WTC11 (cell line): ENCODE results near the gene ZNF763. TPM values are rescaled to one million over a fixed set of nuclear protein-coding genes. Genes with fewer than 3 reads are reported as not detected.
"Not testable (repeated sequence)": the region's sequence is repeated elsewhere in the genome, so short reads cannot be mapped to it uniquely, and the experiment has no call there.

Experiments used
- ATAC-seq: fragments of 200-7000 bp; cut with Tn5 transposase; 2 replicates; pipeline ENCODE4 v1.10.0; 2021; ENCODE audit warnings: mild to moderate bottlenecking, moderate library complexity
- CTCF ChIA-PET: fragments of 300-600 bp; sonication (Branson Sonifier 250); formaldehyde crosslinking; loops from one replicate; lab custom pipeline; 2021; ENCODE audit warnings: antibody characterized with exemption; lab: Charles Lee
- POLR2A ChIA-PET: fragments of 350-600 bp; sonication (Branson Sonifier 250); formaldehyde crosslinking; loops from one replicate; lab custom pipeline; 2021; ENCODE audit warnings: antibody characterized with exemption; lab: Charles Lee
- DNase-seq: peaks from one replicate; pipeline ENCODE4 v3.0.0; 2021; ENCODE audit warnings: low spot score
- H3K27ac Mint-ChIP-seq: 2 replicates; pipeline ENCODE4 v1.8.0; 2021; ENCODE audit warnings: mixed read lengths
- H3K27me3 Mint-ChIP-seq: 2 replicates; pipeline ENCODE4 v1.8.0; 2021; ENCODE audit warnings: low read depth, mild to moderate bottlenecking, moderate library complexity, mixed read lengths
- H3K36me3 Mint-ChIP-seq: 2 replicates; pipeline ENCODE4 v1.8.0; 2021; ENCODE audit warnings: mixed read lengths
- H3K4me1 Mint-ChIP-seq: 2 replicates; pipeline ENCODE4 v1.8.0; 2022; ENCODE audit warnings: mixed read lengths
- H3K4me3 Mint-ChIP-seq: 2 replicates; pipeline ENCODE4 v1.8.0; 2021; ENCODE audit warnings: mild to moderate bottlenecking, moderate library complexity, mixed read lengths
- H3K9me3 Mint-ChIP-seq: 2 replicates; pipeline ENCODE4 v1.8.0; 2021; ENCODE audit warnings: mixed read lengths
- AFF4 ChIP-seq: sonication (generic); formaldehyde crosslinking; IDR thresholded peaks from 2 replicates; pipeline ENCODE4 v1.8.1; 2023; ENCODE audit warnings: mild to moderate bottlenecking, missing genetic modification reagents, borderline replicate concordance
- ESRRA ChIP-seq: sonication (generic); formaldehyde crosslinking; IDR thresholded peaks from 2 replicates; pipeline ENCODE4 v1.8.1; 2022; ENCODE audit warnings: mild to moderate bottlenecking, missing genetic modification reagents, borderline replicate concordance
- ETV6 ChIP-seq: sonication (generic); formaldehyde crosslinking; IDR thresholded peaks from 2 replicates; pipeline ENCODE4 v1.8.1; 2022; ENCODE audit warnings: mild to moderate bottlenecking, missing genetic modification reagents
- HMGA2 ChIP-seq: fragments of 250-450 bp; sonication (Bioruptor Pico); IDR thresholded peaks from 2 replicates; pipeline ENCODE4 v1.4.0; 2021; ENCODE audit warnings: mild to moderate bottlenecking, moderate library complexity
- NR3C1 ChIP-seq: sonication (generic); formaldehyde crosslinking; conservative IDR thresholded peaks from 2 replicates; pipeline ENCODE4 v1.8.1; 2023; ENCODE audit warnings: low read depth, mild to moderate bottlenecking, missing genetic modification reagents
- PREB ChIP-seq: sonication (generic); formaldehyde crosslinking; IDR thresholded peaks from 2 replicates; pipeline ENCODE4 v1.8.1; 2022; ENCODE audit warnings: mild to moderate bottlenecking, missing genetic modification reagents, moderate library complexity, borderline replicate concordance
- TEAD1 ChIP-seq: sonication (generic); formaldehyde crosslinking; IDR thresholded peaks from 2 replicates; pipeline ENCODE4 v1.8.0; 2022; ENCODE audit warnings: mild to moderate bottlenecking, missing genetic modification reagents
- TP53 ChIP-seq: sonication (generic); formaldehyde crosslinking; IDR thresholded peaks from 2 replicates; pipeline ENCODE4 v1.8.1; 2023; ENCODE audit warnings: mild to moderate bottlenecking, missing genetic modification reagents
- USF1 ChIP-seq: sonication (generic); formaldehyde crosslinking; IDR thresholded peaks from 2 replicates; pipeline ENCODE4 v1.8.0; 2022; ENCODE audit warnings: mild to moderate bottlenecking, missing genetic modification reagents
- ZBTB43 ChIP-seq: sonication (generic); formaldehyde crosslinking; IDR thresholded peaks from 2 replicates; pipeline ENCODE4 v1.8.1; 2023; ENCODE audit warnings: mild to moderate bottlenecking, missing genetic modification reagents
- ZNF138 ChIP-seq: sonication (generic); formaldehyde crosslinking; conservative IDR thresholded peaks from 2 replicates; pipeline ENCODE4 v1.8.1; 2022; ENCODE audit warnings: mild to moderate bottlenecking, moderate library complexity, missing genetic modification reagents
- ZNF396 ChIP-seq: fragments of 250-450 bp; sonication (Bioruptor Pico); IDR thresholded peaks from 2 replicates; pipeline ENCODE4 v1.8.0; 2021; ENCODE audit warnings: mild to moderate bottlenecking, moderate library complexity, borderline replicate concordance
- ZNF423 ChIP-seq: fragments of 250-450 bp; sonication (Bioruptor Pico); IDR thresholded peaks from 2 replicates; pipeline ENCODE4 v2.1.2; 2022; ENCODE audit warnings: mild to moderate bottlenecking, moderate library complexity
- ZNF512 ChIP-seq: sonication (generic); formaldehyde crosslinking; IDR thresholded peaks from 2 replicates; pipeline ENCODE4 v1.8.1; 2022; ENCODE audit warnings: missing genetic modification reagents, borderline replicate concordance
- total RNA-seq: library from RNA; stranded (reverse); gene quantifications from 3 replicates; pipeline ENCODE4 v1.2.3, GENCODE V29; 2021

Gene ZNF763
- total RNA-seq, 1 experiment from 2014 or later: 2.9 TPM

- TF ChIP-seq AFF4 (CRISPR knock-in tag) (no peak), ETV6 (no peak), TP53 (CRISPR knock-in tag) (no peak), TEAD1 (CRISPR knock-in tag) (no peak), HMGA2 (CRISPR knock-in tag) (no peak)
- TF ChIP-seq, all 79 proteins: peak for 0
Measured at GRCh38 chr19:11927227-11927626, 37.6 kb upstream of the ZNF763 start (continued).

GRCh38 chr19:11931051-11931450 lies 33.8 kb upstream of the ZNF763 start:
- Mint-ChIP-seq H3K9me3 (peaks cover 12% of the 10 kb centered on the region), H3K27ac (no peak overlapping the region), H3K36me3 (peaks cover 39% of the 10 kb centered on the region), H3K4me1 (peaks cover 4% of the 10 kb centered on the region), H3K27me3 (no peaks in the 10 kb centered on the region)
- POLR2A ChIA-PET: interaction anchor here (0.7 kb wide), 1 partner anchor 351 kb away, joined by 3 read pairs; no protein-coding TSS in a partner anchor
- ATAC-seq: no peak
- DNase-seq: no peak
- TF ChIP-seq PREB (CRISPR knock-in tag) (no peak), ZNF423 (no peak), USF1 (no peak), ZNF138 (CRISPR knock-in tag) (no peak), ZNF512 (no peak), ZNF396 (no peak), ESRRA (CRISPR knock-in tag) (no peak)
- TF ChIP-seq, all 79 proteins: peak for 0
- no peak overlapping the region for H3K4me3 Mint-ChIP-seq
- CTCF ChIA-PET: no interaction called here

- TF ChIP-seq ZBTB43 (CRISPR knock-in tag) (no peak), NR3C1 (CRISPR knock-in tag) (no peak)
- no peak for DNase-seq
Measured at GRCh38 chr19:11931513-11931912, 33.3 kb upstream of the ZNF763 start.

GRCh38 chr19:11935829-11936228 lies 29.0 kb upstream of the ZNF763 start:
- POLR2A ChIA-PET, ATAC-seq, H3K27ac Mint-ChIP-seq, H3K4me1 Mint-ChIP-seq, H3K4me3 Mint-ChIP-seq, H3K27me3 Mint-ChIP-seq, CTCF ChIA-PET, DNase-seq: not testable (repeated sequence)
- Mint-ChIP-seq H3K9me3 (peaks cover 51% of the 10 kb centered on the region), H3K36me3 (peaks cover 70% of the 10 kb centered on the region)

More at GRCh38 chr19:11931513-11931912, 33.3 kb upstream of the ZNF763 start:
- no peak overlapping the region for H3K4me3 Mint-ChIP-seq
- ChIA-PET POLR2A (interaction anchor here (0.7 kb wide), 1 partner anchor 351 kb away, joined by 3 read pairs; no protein-coding TSS in a partner anchor), CTCF (no interaction called here)
- peaks cover 2% of the 10 kb centered on the region for H3K4me1 Mint-ChIP-seq
- no peak for ATAC-seq
- peaks cover 44% of the 10 kb centered on the region for H3K36me3 Mint-ChIP-seq
- no peak overlapping the region for H3K27ac Mint-ChIP-seq
- H3K27me3 Mint-ChIP-seq: no peaks in the 10 kb centered on the region; the same call in 1 of the 2 replicates
- H3K9me3 Mint-ChIP-seq: peaks cover 16% of the 10 kb centered on the region

- CTCF ChIA-PET, DNase-seq, H3K27me3 Mint-ChIP-seq, ATAC-seq, H3K27ac Mint-ChIP-seq, H3K4me1 Mint-ChIP-seq, H3K4me3 Mint-ChIP-seq, POLR2A ChIA-PET: not testable (repeated sequence)
- H3K9me3 Mint-ChIP-seq: peaks cover 71% of the 10 kb centered on the region
- H3K36me3 Mint-ChIP-seq: peaks cover 82% of the 10 kb centered on the region
Measured at GRCh38 chr19:11938383-11938782, 26.5 kb upstream of the ZNF763 start.

- DNase-seq, ATAC-seq, H3K4me3 Mint-ChIP-seq, H3K27ac Mint-ChIP-seq, H3K27me3 Mint-ChIP-seq, POLR2A ChIA-PET, H3K4me1 Mint-ChIP-seq: not testable (repeated sequence)
- peaks cover 91% of the 10 kb centered on the region for H3K36me3 Mint-ChIP-seq
- H3K9me3 Mint-ChIP-seq: peaks cover 86% of the 10 kb centered on the region
- CTCF ChIA-PET: interaction anchor here (0.6 kb wide), 1 partner anchor 138 kb away, joined by 3 read pairs; no protein-coding TSS in a partner anchor
Measured at GRCh38 chr19:11941361-11941887, 23.4 kb upstream of the ZNF763 start.
